ENCODE measurements around the gene RFPL3.

DNA sequence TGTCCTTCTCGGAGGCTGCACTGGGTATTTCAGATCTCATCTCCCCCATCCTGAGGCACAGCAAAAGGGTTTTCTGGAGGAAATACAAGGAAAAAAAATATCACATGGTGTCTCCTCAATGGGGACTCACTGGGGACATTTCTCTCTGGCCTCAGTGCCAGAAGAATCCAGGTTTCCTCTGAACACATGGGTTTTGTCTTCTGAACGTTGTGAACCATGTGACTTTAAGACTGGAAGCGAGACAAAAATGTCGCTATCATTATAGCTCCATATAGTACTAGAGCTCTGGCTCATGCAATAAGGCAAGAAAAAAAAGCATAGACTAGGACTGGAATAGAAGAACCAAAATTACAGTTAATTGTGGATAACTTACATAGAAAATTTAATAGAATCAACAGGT, 44.9 kb upstream of the RFPL3 start:
- no peak for TF ChIP-seq ZNF883 (CRISPR knock-in tag; IDR thresholded peaks at IDR 0.05; ENCODE audit: not compliant biosample characterization)
- TF ChIP-seq, protein P1, sequence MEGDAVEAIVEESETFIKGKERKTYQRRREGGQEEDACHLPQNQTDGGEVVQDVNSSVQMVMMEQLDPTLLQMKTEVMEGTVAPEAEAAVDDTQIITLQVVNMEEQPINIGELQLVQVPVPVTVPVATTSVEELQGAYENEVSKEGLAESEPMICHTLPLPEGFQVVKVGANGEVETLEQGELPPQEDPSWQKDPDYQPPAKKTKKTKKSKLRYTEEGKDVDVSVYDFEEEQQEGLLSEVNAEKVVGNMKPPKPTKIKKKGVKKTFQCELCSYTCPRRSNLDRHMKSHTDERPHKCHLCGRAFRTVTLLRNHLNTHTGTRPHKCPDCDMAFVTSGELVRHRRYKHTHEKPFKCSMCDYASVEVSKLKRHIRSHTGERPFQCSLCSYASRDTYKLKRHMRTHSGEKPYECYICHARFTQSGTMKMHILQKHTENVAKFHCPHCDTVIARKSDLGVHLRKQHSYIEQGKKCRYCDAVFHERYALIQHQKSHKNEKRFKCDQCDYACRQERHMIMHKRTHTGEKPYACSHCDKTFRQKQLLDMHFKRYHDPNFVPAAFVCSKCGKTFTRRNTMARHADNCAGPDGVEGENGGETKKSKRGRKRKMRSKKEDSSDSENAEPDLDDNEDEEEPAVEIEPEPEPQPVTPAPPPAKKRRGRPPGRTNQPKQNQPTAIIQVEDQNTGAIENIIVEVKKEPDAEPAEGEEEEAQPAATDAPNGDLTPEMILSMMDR (CRISPR knock-in tag; IDR thresholded peaks at IDR 0.05), result no peak
- no peak for TF ChIP-seq SP2 (CRISPR knock-in tag; IDR thresholded peaks at IDR 0.05)
- no peak for TF ChIP-seq POLR2A (IDR thresholded peaks at IDR 0.05; ENCODE audit: insufficient read depth in 1 of 2, low read depth in 2 of 2, low read length in 2 of 2)
- TF ChIP-seq, protein P2, sequence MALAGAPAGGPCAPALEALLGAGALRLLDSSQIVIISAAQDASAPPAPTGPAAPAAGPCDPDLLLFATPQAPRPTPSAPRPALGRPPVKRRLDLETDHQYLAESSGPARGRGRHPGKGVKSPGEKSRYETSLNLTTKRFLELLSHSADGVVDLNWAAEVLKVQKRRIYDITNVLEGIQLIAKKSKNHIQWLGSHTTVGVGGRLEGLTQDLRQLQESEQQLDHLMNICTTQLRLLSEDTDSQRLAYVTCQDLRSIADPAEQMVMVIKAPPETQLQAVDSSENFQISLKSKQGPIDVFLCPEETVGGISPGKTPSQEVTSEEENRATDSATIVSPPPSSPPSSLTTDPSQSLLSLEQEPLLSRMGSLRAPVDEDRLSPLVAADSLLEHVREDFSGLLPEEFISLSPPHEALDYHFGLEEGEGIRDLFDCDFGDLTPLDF (CRISPR knock-in tag; IDR thresholded peaks at IDR 0.05), result no peak
- no peak for TF ChIP-seq ATF7 (IDR thresholded peaks at IDR 0.05)
- no peak for TF ChIP-seq ATF7 (CRISPR knock-in tag; IDR thresholded peaks at IDR 0.05)

Measured in HepG2 (cell line).